Measurements from ENCODE around the gene ATP8A1.

GRCh38 chr4:42515156-42515884 is 141.6 kb downstream of the ATP8A1 start:
- TF ChIP-seq CTCF (IDR thresholded peaks at IDR 0.05), result no peak
- TF ChIP-seq POLR2A (IDR thresholded peaks at IDR 0.05), result no peak
